SK-N-SH (cell line): ENCODE results near the gene PCDHB14. TPM values are rescaled to one million over a fixed set of nuclear protein-coding genes. Genes with fewer than 3 reads are reported as not detected.

Experiments
- CTCF ChIA-PET: fragments of 300-600, 350-600 bp; formaldehyde crosslinking; extraction: SDS; loops from one replicate; lab custom pipeline; 2021; lab: Yijun Ruan, JAX
- POLR2A ChIA-PET: fragments of 350-600 bp; sonication (Branson Sonifier 250); formaldehyde crosslinking; extraction: SDS; loops from one replicate; lab custom pipeline; 2020; ENCODE audit warnings: antibody characterized with exemption, inconsistent platforms; lab: Yijun Ruan, JAX
- DNase-seq: peaks from one replicate; pipeline ENCODE4 v3.0.0; 2012
- H2AFZ ChIP-seq: fragments of 200-600 bp; sonication (generic); 2 replicates; pipeline ENCODE4 v1.8.1; 2016; ENCODE audit warnings: antibody characterized with exemption, mild to moderate bottlenecking, low read depth
- H3F3A ChIP-seq: fragments of 200-600 bp; sonication (generic); replicated peaks from 2 replicates; pipeline ENCODE3; 2016; ENCODE audit warnings: antibody characterized with exemption, mild to moderate bottlenecking; ENCODE audit not compliant: insufficient read depth
- H3K27ac ChIP-seq, 2 experiments: fragments of 200-500 bp in 1 of 2; fragments of 200-600 bp in 1 of 2; sonication (Bioruptor generic) in 1 of 2; sonication (generic), shearing (Covaris generic) in 1 of 2; 2 replicates each; pipeline versions ENCODE4 v1.5.1 to v1.6.1; 2014 to 2016; ENCODE audit warnings: low read depth in 2 of 2, inconsistent platforms in 1 of 2, low read length in 1 of 2, mild to moderate bottlenecking in 1 of 2, mixed read lengths in 1 of 2
- H3K27me3 ChIP-seq: fragments of 200-600 bp; sonication (generic), shearing (Covaris generic); 2 replicates; pipeline ENCODE4 v1.6.1; 2016; ENCODE audit warnings: mixed run types; ENCODE audit not compliant: insufficient read depth
- H3K36me3 ChIP-seq, 2 experiments: fragments of 200-500 bp in 1 of 2; fragments of 200-600 bp in 1 of 2; sonication (Bioruptor generic) in 1 of 2; sonication (generic) in 1 of 2; replicated peaks in 1 of 2; 2 replicates each; pipeline versions ENCODE3 to v1.5.1; 2014 to 2016; ENCODE audit warnings: low read length in 1 of 2, mild to moderate bottlenecking in 1 of 2; ENCODE audit not compliant: insufficient read depth in 2 of 2, control insufficient read depth in 1 of 2
- H3K4me1 ChIP-seq, 2 experiments: fragments of 200-500 bp in 1 of 2; fragments of 200-600 bp in 1 of 2; sonication (Bioruptor generic) in 1 of 2; sonication (generic), shearing (Covaris generic) in 1 of 2; 2 replicates each; pipeline versions ENCODE4 v1.5.1 to v1.6.1; 2014 to 2016; ENCODE audit warnings: low read depth in 1 of 2, low read length in 1 of 2, mixed run types in 1 of 2; ENCODE audit not compliant: insufficient read depth in 2 of 2, control insufficient read depth in 1 of 2
- H3K4me2 ChIP-seq: fragments of 200-600 bp; sonication (generic), shearing (Covaris generic); 2 replicates; pipeline ENCODE4 v1.6.1; 2017; ENCODE audit warnings: mixed run types
- H3K4me3 ChIP-seq, 2 experiments: fragments of 200-500 bp in 1 of 2; fragments of 200-600 bp in 1 of 2; sonication (Bioruptor generic) in 1 of 2; sonication (generic), shearing (Covaris generic) in 1 of 2; 2 replicates each; pipeline versions ENCODE4 v1.5.1 to v1.8.1; 2014 to 2016; ENCODE audit warnings: low read depth in 2 of 2, inconsistent platforms in 1 of 2, low read length in 1 of 2, mild to moderate bottlenecking in 1 of 2, mixed read lengths in 1 of 2, moderate library complexity in 1 of 2
- H3K79me2 ChIP-seq: fragments of 200-600 bp; sonication (generic); 2 replicates; pipeline ENCODE4 v1.8.1; 2017; ENCODE audit warnings: mild to moderate bottlenecking; ENCODE audit not compliant: insufficient read depth
- H3K9ac ChIP-seq: fragments of 200-600 bp; sonication (generic); 2 replicates; pipeline ENCODE4 v1.6.1; 2017; ENCODE audit warnings: mixed run types
- H3K9me2 ChIP-seq: fragments of 200-600 bp; sonication (generic); 2 replicates; pipeline ENCODE4 v1.6.1; 2017; ENCODE audit warnings: mixed run types
- H3K9me3 ChIP-seq: fragments of 200-600 bp; sonication (generic); 2 replicates; pipeline ENCODE4 v1.6.1; 2017; ENCODE audit warnings: mixed run types, mild to moderate bottlenecking, moderate library complexity
- H4K20me1 ChIP-seq: fragments of 200-600 bp; sonication (generic); 2 replicates; pipeline ENCODE4 v1.6.1; 2017; ENCODE audit warnings: mild to moderate bottlenecking, mixed run types; ENCODE audit not compliant: insufficient read depth
- CTCF ChIP-seq: fragments of 200-600 bp; sonication (generic); IDR thresholded peaks from 2 replicates; pipeline ENCODE4 v1.6.1; 2017; ENCODE audit warnings: antibody characterized with exemption, mild to moderate bottlenecking, moderate library complexity
- EP300 ChIP-seq, 2 experiments: IDR thresholded peaks; 2 replicates each; pipeline versions ENCODE4 v1.4.0 to v1.6.1; 2012; ENCODE audit warnings: borderline replicate concordance in 1 of 2, low read depth in 1 of 2, low read length in 1 of 2
- FOSL2 ChIP-seq: IDR thresholded peaks from 2 replicates; pipeline ENCODE4 v1.4.0; 2012; ENCODE audit warnings: low read depth, mild to moderate bottlenecking, moderate library complexity, borderline replicate concordance
- FOXM1 ChIP-seq: IDR thresholded peaks from 2 replicates; pipeline ENCODE4 v1.4.0; 2012; ENCODE audit warnings: low read depth, mild to moderate bottlenecking
- GABPA ChIP-seq: IDR thresholded peaks from 2 replicates; pipeline ENCODE4 v1.4.0; 2012; ENCODE audit warnings: low read depth, mild to moderate bottlenecking
- MEF2A ChIP-seq: IDR thresholded peaks from 2 replicates; pipeline ENCODE4 v1.4.0; 2012; ENCODE audit warnings: low read depth, borderline replicate concordance
- RAD21 ChIP-seq: IDR thresholded peaks from 2 replicates; pipeline ENCODE4 v1.6.1; 2012; ENCODE audit warnings: mild to moderate bottlenecking, low read length
- RXRA ChIP-seq: IDR thresholded peaks from 2 replicates; pipeline ENCODE4 v1.4.0; 2012; ENCODE audit warnings: low read depth, mild to moderate bottlenecking, borderline replicate concordance
- TAF1 ChIP-seq: IDR thresholded peaks from 2 replicates; pipeline ENCODE4 v1.6.1; 2012; ENCODE audit warnings: low read depth, mild to moderate bottlenecking, low read length, moderate library complexity, borderline replicate concordance
- USF2 ChIP-seq: fragments of 150-350 bp; IDR thresholded peaks from 2 replicates; pipeline ENCODE4 v1.6.1; 2017; ENCODE audit warnings: antibody characterized with exemption, low read length, low read depth, borderline replicate concordance
- ZBTB33 ChIP-seq: IDR thresholded peaks from 2 replicates; pipeline ENCODE4 v1.4.0; 2012; ENCODE audit warnings: low read depth, borderline replicate concordance
- polyA plus RNA-seq, 3 experiments: library from polyadenylated mRNA; depleted of rRNA; stranded (reverse); fragments of >200 nt; gene quantifications; 2 replicates each; pipeline ENCODE4 v1.2.3, GENCODE V29; 2012

The PCDHB14 gene
- polyA plus RNA-seq, 1 of the 3 experiments (the other 2 are of a cell fraction), result 9.7 TPM

GRCh38 chr5:141250576-141250975 is 27.4 kb downstream of the PCDHB14 start:
- Histone ChIP-seq H3K27ac (no peak overlapping the region), H3K9me2 (no peaks in the 10 kb centered on the region), H2AFZ (no peak overlapping the region), H3K9me3 (peaks cover 12% of the 10 kb centered on the region), H3K4me2 (no peak overlapping the region), H3K79me2 (no peaks in the 10 kb centered on the region), H3K27me3 (no peaks in the 10 kb centered on the region), H3K4me3 (no peak overlapping the region), H3K36me3 (peaks cover 0 to 3% of the 10 kb centered on the region in 2 experiments), H3K4me1 (no peaks in the 10 kb centered on the region), H3F3A (no peaks in the 10 kb centered on the region), H3K9ac (no peak overlapping the region), H4K20me1 (no peaks in the 10 kb centered on the region)
- TF ChIP-seq MEF2A, result no peak
- ChIA-PET CTCF (interaction anchor here (0.6 to 2.8 kb wide), 3 partner anchors 27 to 314 kb away, joined by 3 to 9 read pairs (median 4); partner anchors contain the start of genes PCDHB14 and TAF7), POLR2A (no interaction called here)
- no peak for DNase-seq

GRCh38 chr5:141258464-141258863 is 35.3 kb downstream of the PCDHB14 start:
- no peaks in the 10 kb centered on the region for H3K27me3 ChIP-seq
- no peak for DNase-seq
- no peaks in the 10 kb centered on the region for H3K9me2 ChIP-seq
- TF ChIP-seq TAF1, result no peak
- TF ChIP-seq GABPA, result no peak
- no peak for TF ChIP-seq RAD21
- no peak for TF ChIP-seq FOXM1
- no peak for TF ChIP-seq ZBTB33
- H3K36me3 ChIP-seq, result peaks cover 0 to 13% of the 10 kb centered on the region in 2 experiments
- peaks cover 47% of the 10 kb centered on the region for H3K9me3 ChIP-seq
- no peaks in the 10 kb centered on the region for H4K20me1 ChIP-seq
- H3K4me1 ChIP-seq, result no peaks in the 10 kb centered on the region
- H3K4me3 ChIP-seq, result no peak overlapping the region
- POLR2A ChIA-PET, result no interaction called here
- no peak overlapping the region for H3K4me2 ChIP-seq
- CTCF ChIA-PET, result no interaction called here
- no peaks in the 10 kb centered on the region for H3F3A ChIP-seq
- no peak overlapping the region for H3K27ac ChIP-seq
- no peak overlapping the region for H2AFZ ChIP-seq
- H3K79me2 ChIP-seq, result no peaks in the 10 kb centered on the region
- no peak overlapping the region for H3K9ac ChIP-seq

- peaks cover 47% of the 10 kb centered on the region for H3K9me3 ChIP-seq
- ChIA-PET POLR2A (no interaction called here), CTCF (no interaction called here)
- no peak for DNase-seq
- H3K4me1 ChIP-seq, result no peaks in the 10 kb centered on the region
- no peaks in the 10 kb centered on the region for H3K27me3 ChIP-seq
- H3K27ac ChIP-seq, result no peak overlapping the region
- H3K4me3 ChIP-seq, result no peak overlapping the region
- no peaks in the 10 kb centered on the region for H3F3A ChIP-seq
- peaks cover 0 to 13% of the 10 kb centered on the region in 2 experiments for H3K36me3 ChIP-seq
- no peak overlapping the region for H2AFZ ChIP-seq
- no peaks in the 10 kb centered on the region for H4K20me1 ChIP-seq
- no peak overlapping the region for H3K4me2 ChIP-seq
- H3K9ac ChIP-seq, result no peak overlapping the region
- H3K9me2 ChIP-seq, result no peaks in the 10 kb centered on the region
- TF ChIP-seq EP300 (IDR thresholded peaks at IDR 0.05; ENCODE audit: borderline replicate concordance in 1 of 2, low read depth in 1 of 2, low read length in 1 of 2), result no peak
- no peak for TF ChIP-seq USF2
- TF ChIP-seq CTCF, result no peak
- no peak for TF ChIP-seq FOSL2
- no peak for TF ChIP-seq RXRA
- no peaks in the 10 kb centered on the region for H3K79me2 ChIP-seq
These were observed 35.8 kb downstream of the PCDHB14 start for GRCh38 chr5:141258948-141259347.
